ENCODE data around the gene XKR8.

DNA sequence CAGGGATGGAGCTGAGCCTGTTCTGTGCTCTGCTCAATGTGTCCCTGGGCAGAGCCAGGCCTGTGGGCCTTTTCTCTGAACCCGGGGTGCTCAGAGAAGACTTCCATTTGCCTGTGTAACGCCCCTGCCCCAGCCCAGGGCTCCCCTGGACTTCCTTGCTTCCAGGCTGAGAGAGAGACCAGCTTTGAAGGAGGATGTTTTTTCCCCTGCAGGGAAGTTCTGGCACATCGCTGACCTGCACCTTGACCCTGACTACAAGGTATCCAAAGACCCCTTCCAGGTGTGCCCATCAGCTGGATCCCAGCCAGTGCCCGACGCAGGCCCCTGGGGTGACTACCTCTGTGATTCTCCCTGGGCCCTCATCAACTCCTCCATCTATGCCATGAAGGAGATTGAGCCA is 14.8 kb upstream of the XKR8 start:
- TF ChIP-seq CTCF (IDR thresholded peaks at IDR 0.05) (no peak), POLR2A (IDR thresholded peaks at IDR 0.05) (no peak)

All from testis (tissue), 2 donors.